Spleen (tissue), 11 donors: Measurements from ENCODE around the gene MZF1. TPM values are rescaled to one million over a fixed set of nuclear protein-coding genes. Genes with fewer than 3 reads are reported as not detected.

Experiments used
- DNase-seq: peaks from one replicate; pipeline ENCODE4 v3.0.0-alpha.2; 2020
- H3K27ac ChIP-seq, 8 donors: fragments of 200-600 bp; sonication (generic) in 7 of 8; 1 replicate in 4 of 8; 2 replicates in 4 of 8; pipeline versions ENCODE4 v1.5.0 to v1.8.0; 2016 to 2021; ENCODE audit warnings: inconsistent platforms in 4 of 8, mild to moderate bottlenecking in 4 of 8, moderate library complexity in 1 of 8
- H3K27me3 ChIP-seq, 7 donors: fragments of 200-600 bp; sonication (generic) in 6 of 7; replicated peaks in 1 of 7; 1 replicate in 4 of 7; 2 replicates in 3 of 7; pipeline versions ENCODE4 v1.5.0 to v1.8.0; 2016 to 2021; ENCODE audit warnings: inconsistent platforms in 3 of 7, mild to moderate bottlenecking in 1 of 7
- H3K36me3 ChIP-seq, 6 donors: fragments of 200-600 bp; sonication (generic) in 5 of 6; 1 replicate in 4 of 6; 2 replicates in 2 of 6; pipeline versions ENCODE4 v1.5.0 to v1.8.0; 2016 to 2021; ENCODE audit warnings: inconsistent platforms in 2 of 6
- H3K4me1 ChIP-seq, 6 donors: fragments of 200-600 bp; sonication (generic) in 5 of 6; 1 replicate in 3 of 6; 2 replicates in 3 of 6; pipeline versions ENCODE4 v1.5.0 to v1.8.0; 2016 to 2021; ENCODE audit warnings: inconsistent platforms in 3 of 6
- H3K4me3 ChIP-seq, 8 donors: fragments of 200-600 bp; sonication (generic) in 7 of 8; 1 replicate in 4 of 8; 2 replicates in 4 of 8; pipeline versions ENCODE4 v1.5.0 to v1.8.0; 2016 to 2021; ENCODE audit warnings: inconsistent platforms in 4 of 8, mild to moderate bottlenecking in 4 of 8, moderate library complexity in 2 of 8
- H3K9me3 ChIP-seq, 8 donors: fragments of 200-600 bp; sonication (generic) in 7 of 8; 1 replicate in 4 of 8; 2 replicates in 4 of 8; pipeline versions ENCODE4 v1.5.0 to v1.8.0; 2016 to 2021; ENCODE audit warnings: inconsistent platforms in 4 of 8
- CTCF ChIP-seq, 11 experiments: fragments of 200-600 bp in 7 of 11; fragments of 450-650 bp in 4 of 11; sonication (generic) in 4 of 11; IDR thresholded peaks in 8 of 11; conservative IDR thresholded peaks in 3 of 11; 1 replicate in 7 of 11; 2 replicates in 4 of 11; pipeline versions ENCODE4 v1.4.0 to v1.8.0; 2016 to 2021; ENCODE audit warnings: antibody characterized with exemption in 11 of 11, inconsistent platforms in 4 of 11, mild to moderate bottlenecking in 1 of 11
- POLR2A ChIP-seq, 3 donors: fragments of 450-650 bp; IDR thresholded peaks; one replicate each; pipeline ENCODE4 v1.5.1; 2017; ENCODE audit warnings: antibody characterized with exemption in 3 of 3, mild to moderate bottlenecking in 1 of 3
- POLR2AphosphoS5 ChIP-seq, 3 donors: sonication (generic); formaldehyde crosslinking; IDR thresholded peaks; one replicate each; pipeline ENCODE4 v1.5.1; 2017; ENCODE audit warnings: antibody characterized with exemption in 3 of 3
- WGBS, 5 donors: extraction: QIAGEN DNeasy Blood & Tissue Kit in 3 of 5; methylation state at CpG; one replicate each; pipeline versions ENCODE4 v1.1.5 to v1.1.7; 2013 to 2018; 5-methylcytosine and 5-hydroxymethylcytosine counted together
- intact Hi-C: fragments of 100-400 bp; cut with DNase I; formaldehyde crosslinking; loops from one replicate; pipeline ENCODE4 v1.15.0; 2023; ENCODE audit warnings: low total_unique reads
- polyA plus RNA-seq, 3 donors: library from polyadenylated mRNA; stranded (reverse); fragments of 200-250 nt; gene quantifications; one replicate each; pipeline ENCODE4 v1.2.1, GENCODE V29; 2013
- total RNA-seq, 7 donors: library from RNA; depleted of rRNA in 3 of 7; stranded (reverse); fragments of >200 nt in 3 of 7; fragmentation: NEBNext Ultra II Directional in 4 of 7; extraction: Animal tissue kit (Norgen Biotek cat#: 25700) in 4 of 7; gene quantifications; one replicate each; pipeline versions ENCODE4 v1.1.0 to v1.2.1, GENCODE V29; 2016 to 2021
- donor health status: healthy with polysubstance abuse.
- donor health status: DM: no; HTN: no; CAD: no; lungs with moderate emphysema.
- donor health status: DM: no; HTN: no; CAD: no.
- donor health status: Bipolar disorder and iron deficiency.
- donor health status: healthy.
- donor health status: DM: no; HTN: no; CAD: no.
- donor health status: DM: yes; HTN: yes; CAD: no.

The MZF1 gene
- total and polyA plus RNA-seq, 10 donors, result 13.2 to 41.6 (median 35.6) TPM

- H3K9me3 ChIP-seq, result no peaks in the 10 kb centered on the region
- H3K27me3 ChIP-seq, result peaks cover 0 to 27% (median 0%) of the 10 kb centered on the region in 7 donors
- H3K4me1 ChIP-seq, result peaks cover 49 to 79% (median 63%) of the 10 kb centered on the region in 6 donors
- no peak for TF ChIP-seq POLR2AphosphoS5 (IDR thresholded peaks at IDR 0.05)
- no peak for TF ChIP-seq POLR2A (IDR thresholded peaks at IDR 0.05)
- no peak for TF ChIP-seq CTCF (IDR thresholded peaks at IDR 0.05 in 8 of 11, conservative IDR thresholded peaks at IDR 0.05 in 3 of 11)
- H3K4me3 ChIP-seq, result peak overlapping the region in 7 of 8 donors; percentile 48 to 90 (median 62)
- intact Hi-C loops, result no loop called here
- DNase-seq, result peak; percentile 78
- peaks cover 0 to 19% (median 15%) of the 10 kb centered on the region in 6 donors for H3K36me3 ChIP-seq
- WGBS, 5 donors, result 80 to 88% (median 87%) methylated on average over 8 of the region's 8 CpGs
- peak overlapping the region; percentile 95 to 100 (median 99) for H3K27ac ChIP-seq
Observed at GRCh38 chr19:58560007-58560887, 12.9 kb downstream of the MZF1 start.

- Histone ChIP-seq H3K9me3 (no peaks in the 10 kb centered on the region), H3K36me3 (peaks cover 0 to 19% (median 15%) of the 10 kb centered on the region in 6 donors), H3K27ac (peak overlapping the region; percentile 95 to 100 (median 99)), H3K4me1 (peaks cover 51 to 84% (median 66%) of the 10 kb centered on the region in 6 donors), H3K27me3 (peaks cover 0 to 27% (median 0%) of the 10 kb centered on the region in 7 donors), H3K4me3 (peak overlapping the region; percentile 48 to 90 (median 62))
- TF ChIP-seq POLR2A (IDR thresholded peaks at IDR 0.05) (no peak), POLR2AphosphoS5 (IDR thresholded peaks at IDR 0.05) (peak; percentile 71 to 76 (median 76)), CTCF (IDR thresholded peaks at IDR 0.05 in 8 of 11, conservative IDR thresholded peaks at IDR 0.05 in 3 of 11) (no peak)
- peak; percentile 95 for DNase-seq
- WGBS, 5 donors, result 1 to 2% (median 2%) methylated on average over 21 to 33 of the region's 33 CpGs
- intact Hi-C loops, result no loop called here
Observed at GRCh38 chr19:58559275-58560006, 13.7 kb downstream of the MZF1 start.

- Histone ChIP-seq H3K27ac (peak overlapping the region; percentile 95 to 100 (median 99)), H3K27me3 (peaks cover 0 to 24% (median 0%) of the 10 kb centered on the region in 7 donors), H3K9me3 (no peaks in the 10 kb centered on the region), H3K36me3 (peaks cover 0 to 22% (median 16%) of the 10 kb centered on the region in 6 donors), H3K4me3 (peak overlapping the region; percentile 48 to 90 (median 62)), H3K4me1 (peaks cover 56 to 84% (median 73%) of the 10 kb centered on the region in 6 donors)
- peak; percentile 99 for DNase-seq
- intact Hi-C loops, result no loop called here
- TF ChIP-seq POLR2A (IDR thresholded peaks at IDR 0.05), result peak in 2 of 3 donors; percentile 42 to 59
- peak; percentile 94 to 95 (median 95) for TF ChIP-seq POLR2AphosphoS5 (IDR thresholded peaks at IDR 0.05)
- TF ChIP-seq CTCF (IDR thresholded peaks at IDR 0.05 in 8 of 11, conservative IDR thresholded peaks at IDR 0.05 in 3 of 11), result peak in 3 of 11 experiments; percentile 9 to 30 (median 19)
- WGBS, 5 donors, result 0% methylated on average over 42 to 76 of the region's 76 CpGs
Observed at GRCh38 chr19:58558623-58559274, 14.4 kb downstream of the MZF1 start.
